Heart left ventricle (tissue), 16 donors: ENCODE results near the gene SORL1. TPM values are rescaled to one million over a fixed set of nuclear protein-coding genes. Genes with fewer than 3 reads are reported as not detected.

Experiments
- ATAC-seq, 4 donors: fragments of 200-7000 bp; cut with Tn5 transposase; one replicate each; pipeline ENCODE4 v1.9.1; 2020 to 2022; ENCODE audit warnings: moderate library complexity in 4 of 4, mild to moderate bottlenecking in 3 of 4, moderate number of reproducible peaks in 1 of 4
- DNase-seq, 5 donors: peaks; one replicate each; pipeline ENCODE4 v3.0.0-alpha.2; 2020
- H3K27ac ChIP-seq, 12 donors: fragments of 200-600 bp; sonication (generic) in 4 of 12; one replicate each; pipeline versions ENCODE4 v1.5.0 to v1.8.0; 2016 to 2022; ENCODE audit warnings: mild to moderate bottlenecking in 2 of 12
- H3K27me3 ChIP-seq, 9 donors: fragments of 200-600 bp; sonication (generic) in 2 of 9; one replicate each; pipeline versions ENCODE4 v1.5.1 to v1.8.0; 2016 to 2022; ENCODE audit warnings: mild to moderate bottlenecking in 3 of 9
- H3K36me3 ChIP-seq, 9 donors: fragments of 200-600 bp; sonication (generic) in 2 of 9; one replicate each; pipeline versions ENCODE4 v1.5.0 to v1.8.0; 2018 to 2022; ENCODE audit warnings: mild to moderate bottlenecking in 2 of 9
- H3K4me1 ChIP-seq, 12 donors: fragments of 200-600 bp; sonication (generic) in 4 of 12; one replicate each; pipeline versions ENCODE4 v1.5.0 to v1.8.0; 2016 to 2022; ENCODE audit warnings: mild to moderate bottlenecking in 3 of 12
- H3K4me3 ChIP-seq, 12 donors: fragments of 200-600 bp; sonication (generic) in 4 of 12; one replicate each; pipeline versions ENCODE4 v1.5.0 to v1.8.0; 2017 to 2022; ENCODE audit warnings: mild to moderate bottlenecking in 9 of 12, moderate library complexity in 4 of 12
- H3K9me3 ChIP-seq, 12 donors: fragments of 200-600 bp; sonication (generic) in 4 of 12; one replicate each; pipeline versions ENCODE4 v1.5.0 to v1.8.0; 2016 to 2022; ENCODE audit warnings: mild to moderate bottlenecking in 1 of 12
- POLR2A ChIP-seq, 2 donors: fragments of 450-650 bp; IDR thresholded peaks; one replicate each; pipeline ENCODE4 v1.6.1; 2017; ENCODE audit warnings: antibody characterized with exemption in 2 of 2, mild to moderate bottlenecking in 2 of 2, moderate library complexity in 2 of 2
- WGBS, 4 donors: extraction: QIAGEN DNeasy Blood & Tissue Kit in 2 of 4; methylation state at CpG; one replicate each; pipeline versions ENCODE4 v1.1.5 to v1.1.7; 2013 to 2018; 5-methylcytosine and 5-hydroxymethylcytosine counted together
- intact Hi-C, 10 donors: fragments of 100-400 bp; cut with DNase I; formaldehyde crosslinking; loops; one replicate each; pipeline versions ENCODE4 v1.11.1 to v1.14.2; 2022
- polyA plus RNA-seq, 2 donors: library from polyadenylated mRNA; stranded (reverse); fragments of 200-250 nt; gene quantifications; one replicate each; pipeline ENCODE4 v1.2.3, GENCODE V29; 2013
- total RNA-seq, 9 donors: library from RNA; depleted of rRNA in 2 of 9; stranded (reverse); fragments of >200 nt in 2 of 9; fragmentation: NEBNext Ultra II Directional in 3 of 9; extraction: Animal tissue kit (Norgen Biotek cat#: 25700) in 3 of 9; gene quantifications; one replicate each; pipeline versions ENCODE4 v1.1.0 to v1.2.4, GENCODE V29; 2016 to 2023
- TF ChIP-seq, protein P1 (sequence below), 12 donors: fragments of 200-600 bp; sonication (generic) in 4 of 12; IDR thresholded peaks; one replicate each; pipeline versions ENCODE4 v1.5.0 to v1.8.0; 2018 to 2022; ENCODE audit warnings: antibody characterized with exemption in 12 of 12, mild to moderate bottlenecking in 5 of 12
- donor health status: ischemic (EF 13 %, LVEDD 7.1; RV severe dilation, severe dysfunction).
- donor health status: healthy with polysubstance abuse.
- donor health status: DM: no; HTN: yes; CAD: no.
- donor health status: DM: no; HTN: no; CAD: no.
- donor health status: ischemic (EF 25% LVEDD 6.9; RV normal size, moderate dysfunction).
- donor health status: ischemic (EF 25% LVEDD 5.7; RV mildly dilated, moderate dysfunction).
- donor health status: healthy.
- donor health status: DM: yes; HTN: yes; CAD: no.
- donor health status: ischemic (EF 35%, LVEDD 5.7; RV mildly dilated, moderate dysfunction).
- donor health status: nonischemic (EF 11% LVEDD 7.7; RV severe dilation, severe dysfunction).
- donor health status: DM: yes; HTN: yes; CAD: no.
- donor health status: PGD.
- donor health status: ischemic (EF 29% LVEDD 5.4; RV normal size, mild dysfunction).
- donor health status: nonischemic (EF 23%, LVEDD 6.1; RV moderate dilation, normal function).

SORL1 gene
- total and polyA plus RNA-seq, 11 donors, result 0.72 to 20.5 (median 5.2) TPM

DNA sequence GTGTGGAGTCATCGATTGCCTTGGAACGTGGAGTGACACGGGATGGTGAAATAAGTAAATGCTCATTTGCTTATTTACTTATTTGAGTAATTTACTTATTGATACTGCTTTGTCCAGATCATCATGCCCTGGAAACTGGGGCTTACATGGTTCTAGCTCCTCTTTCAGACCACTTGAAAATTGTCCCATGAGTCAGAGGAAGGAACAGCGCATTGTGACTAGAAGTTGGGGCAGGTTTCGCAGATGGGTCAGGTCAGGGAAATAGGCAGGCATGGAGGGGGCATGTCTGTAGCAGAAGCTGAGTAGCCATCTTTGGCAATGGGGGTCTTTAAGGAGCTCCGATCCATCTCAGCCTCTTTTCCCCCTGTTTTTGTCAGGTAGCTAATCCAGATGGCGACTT lies 104.8 kb downstream of the SORL1 start:
- 93 to 98% (median 96%) methylated on average over 7 of the region's 7 CpGs for WGBS, 4 donors
- Histone ChIP-seq H3K36me3 (peaks cover 0 to 81% (median 0%) of the 10 kb centered on the region in 9 donors), H3K9me3 (no peaks in the 10 kb centered on the region), H3K27ac (no peak overlapping the region), H3K4me3 (no peak overlapping the region), H3K4me1 (no peaks in the 10 kb centered on the region), H3K27me3 (no peaks in the 10 kb centered on the region)
- DNase-seq (no peak), ATAC-seq (no peak)
- intact Hi-C loops, result no loop called here
- TF ChIP-seq, protein P1, sequence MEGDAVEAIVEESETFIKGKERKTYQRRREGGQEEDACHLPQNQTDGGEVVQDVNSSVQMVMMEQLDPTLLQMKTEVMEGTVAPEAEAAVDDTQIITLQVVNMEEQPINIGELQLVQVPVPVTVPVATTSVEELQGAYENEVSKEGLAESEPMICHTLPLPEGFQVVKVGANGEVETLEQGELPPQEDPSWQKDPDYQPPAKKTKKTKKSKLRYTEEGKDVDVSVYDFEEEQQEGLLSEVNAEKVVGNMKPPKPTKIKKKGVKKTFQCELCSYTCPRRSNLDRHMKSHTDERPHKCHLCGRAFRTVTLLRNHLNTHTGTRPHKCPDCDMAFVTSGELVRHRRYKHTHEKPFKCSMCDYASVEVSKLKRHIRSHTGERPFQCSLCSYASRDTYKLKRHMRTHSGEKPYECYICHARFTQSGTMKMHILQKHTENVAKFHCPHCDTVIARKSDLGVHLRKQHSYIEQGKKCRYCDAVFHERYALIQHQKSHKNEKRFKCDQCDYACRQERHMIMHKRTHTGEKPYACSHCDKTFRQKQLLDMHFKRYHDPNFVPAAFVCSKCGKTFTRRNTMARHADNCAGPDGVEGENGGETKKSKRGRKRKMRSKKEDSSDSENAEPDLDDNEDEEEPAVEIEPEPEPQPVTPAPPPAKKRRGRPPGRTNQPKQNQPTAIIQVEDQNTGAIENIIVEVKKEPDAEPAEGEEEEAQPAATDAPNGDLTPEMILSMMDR (IDR thresholded peaks at IDR 0.05), result no peak
- TF ChIP-seq POLR2A (IDR thresholded peaks at IDR 0.05), result no peak

DNA sequence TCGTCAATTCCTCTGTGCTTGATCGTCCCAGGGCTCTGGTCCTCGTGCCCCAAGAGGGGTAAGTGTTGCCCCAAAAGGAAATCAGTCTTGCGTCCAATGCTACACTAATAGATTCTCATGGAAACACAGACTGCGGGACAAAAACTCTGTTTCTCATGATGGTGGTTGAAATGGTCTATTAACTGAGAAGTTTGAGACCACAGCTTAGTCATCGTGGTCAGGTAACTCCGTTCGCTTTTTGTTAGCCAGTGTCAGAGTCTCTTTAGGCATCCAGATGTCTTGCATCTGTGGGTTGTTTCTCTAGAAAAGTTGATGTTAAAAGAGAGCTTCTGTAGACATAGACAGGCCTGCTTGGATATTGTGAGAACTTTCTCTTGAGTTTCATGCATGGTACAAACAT lies 105.2 kb downstream of the SORL1 start:
- Histone ChIP-seq H3K4me3 (no peak overlapping the region), H3K27ac (no peak overlapping the region), H3K27me3 (no peaks in the 10 kb centered on the region), H3K9me3 (no peaks in the 10 kb centered on the region), H3K4me1 (no peaks in the 10 kb centered on the region), H3K36me3 (peaks cover 0 to 80% (median 0%) of the 10 kb centered on the region in 9 donors)
- 83 to 88% (median 86%) methylated on average over 8 of the region's 8 CpGs for WGBS, 4 donors
- DNase-seq, result no peak
- intact Hi-C loops, result no loop called here
- TF ChIP-seq POLR2A (IDR thresholded peaks at IDR 0.05), result no peak
- TF ChIP-seq, protein P1 (IDR thresholded peaks at IDR 0.05), result no peak
- ATAC-seq, result no peak

DNA sequence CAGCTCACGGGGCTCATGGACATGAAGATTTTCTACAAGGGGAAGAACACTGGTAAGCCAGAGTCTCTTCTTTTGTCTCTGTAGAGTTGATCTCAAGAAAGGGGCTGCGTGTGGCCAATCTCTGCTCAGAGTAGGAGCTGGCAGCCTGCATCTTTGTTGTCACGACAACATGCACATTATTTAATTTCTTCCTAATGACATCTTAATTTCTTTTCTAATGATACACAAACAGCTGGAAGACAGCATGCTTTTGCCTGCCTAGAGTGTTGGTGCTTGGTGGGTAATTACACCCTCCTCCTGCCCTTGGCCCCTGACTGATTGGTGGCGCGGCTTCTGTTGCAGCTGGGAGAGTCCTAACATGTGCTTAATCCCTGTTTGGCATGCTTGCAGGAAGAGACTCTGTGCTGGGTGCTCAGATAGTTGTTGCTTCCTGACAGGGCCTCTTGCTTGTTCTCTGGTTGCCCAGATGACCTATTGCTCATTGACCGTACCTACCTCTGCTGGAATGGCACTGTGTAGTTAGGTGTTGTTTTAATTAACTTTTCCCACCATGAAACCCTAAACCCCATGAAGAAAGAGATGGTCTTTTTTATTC lies 107.6 kb downstream of the SORL1 start:
- H3K4me1 ChIP-seq, result no peaks in the 10 kb centered on the region
- H3K9me3 ChIP-seq, result no peaks in the 10 kb centered on the region
- no peak for ATAC-seq
- DNase-seq, result no peak
- TF ChIP-seq POLR2A (IDR thresholded peaks at IDR 0.05), result no peak
- TF ChIP-seq, protein P1 (IDR thresholded peaks at IDR 0.05), result no peak
- peaks cover 0 to 70% (median 0%) of the 10 kb centered on the region in 9 donors for H3K36me3 ChIP-seq
- H3K4me3 ChIP-seq, result no peak overlapping the region
- WGBS, 4 donors, result 89 to 96% (median 91%) methylated on average over 6 of the region's 6 CpGs
- H3K27me3 ChIP-seq, result no peaks in the 10 kb centered on the region
- H3K27ac ChIP-seq, result no peak overlapping the region
- intact Hi-C loops, result no loop called here

DNA sequence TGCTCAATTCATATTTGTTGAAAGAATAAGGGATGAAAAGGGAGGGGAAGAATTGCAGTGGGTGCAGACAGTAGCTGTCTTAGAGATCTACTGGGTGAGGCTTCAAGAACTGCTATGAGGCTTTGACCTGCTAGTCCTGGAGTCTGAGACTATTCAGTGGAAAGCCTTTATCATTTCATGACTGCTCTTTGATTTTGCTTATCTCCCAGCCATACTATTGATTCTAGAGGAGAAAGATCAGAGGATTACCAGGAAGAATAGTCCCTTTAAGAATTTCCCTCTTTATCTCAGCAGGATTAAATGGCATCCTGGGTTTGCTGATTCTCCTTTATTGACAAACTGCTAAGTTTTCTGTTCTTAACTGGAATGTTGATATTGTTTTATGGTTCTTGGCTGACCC lies 108.1 kb downstream of the SORL1 start:
- no peak overlapping the region for H3K27ac ChIP-seq
- TF ChIP-seq POLR2A (IDR thresholded peaks at IDR 0.05), result no peak
- TF ChIP-seq, protein P1 (IDR thresholded peaks at IDR 0.05), result no peak
- no peak for DNase-seq
- H3K27me3 ChIP-seq, result no peaks in the 10 kb centered on the region
- no peak overlapping the region for H3K4me3 ChIP-seq
- intact Hi-C loops, result no loop called here
- ATAC-seq, result no peak
- no peaks in the 10 kb centered on the region for H3K9me3 ChIP-seq
- peaks cover 0 to 64% (median 0%) of the 10 kb centered on the region in 9 donors for H3K36me3 ChIP-seq
- no peaks in the 10 kb centered on the region for H3K4me1 ChIP-seq
